ENCODE measurements around the gene LSP1. TPM values are rescaled to one million over a fixed set of nuclear protein-coding genes. Genes with fewer than 3 reads are reported as not detected.

LSP1 gene
- total RNA-seq, 1 donor from 2014 or later = 29.2 TPM

- H3K9me3 ChIP-seq (ENCODE audit: control insufficient read depth in 3 of 3, low read length in 3 of 3) = no peaks in the 10 kb centered on the region
- no peaks in the 10 kb centered on the region for H3K36me3 ChIP-seq (ENCODE audit: control insufficient read depth in 3 of 3, insufficient read depth in 3 of 3, low read length in 3 of 3)
- H3K4me3 ChIP-seq (ENCODE audit: low read length in 3 of 3) = no peak overlapping the region
- H3K4me1 ChIP-seq (ENCODE audit: control insufficient read depth in 3 of 3, insufficient read depth in 3 of 3, low read length in 3 of 3) = peaks cover 16 to 20% (median 20%) of the 10 kb centered on the region in 3 donors
- peaks cover 0 to 2% (median 0%) of the 10 kb centered on the region in 3 donors for H3K27me3 ChIP-seq (ENCODE audit: control insufficient read depth in 3 of 3, insufficient read depth in 3 of 3, low read length in 3 of 3)
- peak overlapping the region in 1 of 3 donors; percentile 14 for H3K9ac ChIP-seq (ENCODE audit: low read depth in 1 of 3, low read length in 3 of 3)
- H3K27ac ChIP-seq (ENCODE audit: low read depth, low read length) = peak overlapping the region; percentile 80
These were observed 55.7 kb downstream of the LSP1 start for GRCh38 chr11:1908618-1909017.

GRCh38 chr11:1909524-1909923, 56.6 kb downstream of the LSP1 start:
- peaks cover 20% of the 10 kb centered on the region in 3 donors for H3K4me1 ChIP-seq (ENCODE audit: control insufficient read depth in 3 of 3, insufficient read depth in 3 of 3, low read length in 3 of 3)

GRCh38 chr11:1912289-1912878, 59.5 kb downstream of the LSP1 start:
- peak overlapping the region; percentile 33 for H3K27ac ChIP-seq (ENCODE audit: low read depth, low read length)
- no peaks in the 10 kb centered on the region for H3K9me3 ChIP-seq (ENCODE audit: control insufficient read depth in 3 of 3, low read length in 3 of 3)
- H3K4me1 ChIP-seq (ENCODE audit: control insufficient read depth in 3 of 3, insufficient read depth in 3 of 3, low read length in 3 of 3) = peaks cover 23 to 31% (median 29%) of the 10 kb centered on the region in 3 donors
- H3K9ac ChIP-seq (ENCODE audit: low read depth in 1 of 3, low read length in 3 of 3) = peak overlapping the region in 1 of 3 donors; percentile 8
- no peaks in the 10 kb centered on the region for H3K27me3 ChIP-seq (ENCODE audit: control insufficient read depth in 3 of 3, insufficient read depth in 3 of 3, low read length in 3 of 3)
- H3K36me3 ChIP-seq (ENCODE audit: control insufficient read depth in 3 of 3, insufficient read depth in 3 of 3, low read length in 3 of 3) = no peaks in the 10 kb centered on the region
- H3K4me3 ChIP-seq (ENCODE audit: low read length in 3 of 3) = no peak overlapping the region

More at GRCh38 chr11:1909524-1909923, 56.6 kb downstream of the LSP1 start:
- H3K27ac ChIP-seq (ENCODE audit: low read depth, low read length) = no peak overlapping the region
- no peak overlapping the region for H3K9ac ChIP-seq (ENCODE audit: low read depth in 1 of 3, low read length in 3 of 3)
- no peaks in the 10 kb centered on the region for H3K9me3 ChIP-seq (ENCODE audit: control insufficient read depth in 3 of 3, low read length in 3 of 3)
- no peak overlapping the region for H3K4me3 ChIP-seq (ENCODE audit: low read length in 3 of 3)
- no peaks in the 10 kb centered on the region for H3K36me3 ChIP-seq (ENCODE audit: control insufficient read depth in 3 of 3, insufficient read depth in 3 of 3, low read length in 3 of 3)
- H3K27me3 ChIP-seq (ENCODE audit: control insufficient read depth in 3 of 3, insufficient read depth in 3 of 3, low read length in 3 of 3) = peaks cover 0 to 2% (median 0%) of the 10 kb centered on the region in 3 donors

DNA sequence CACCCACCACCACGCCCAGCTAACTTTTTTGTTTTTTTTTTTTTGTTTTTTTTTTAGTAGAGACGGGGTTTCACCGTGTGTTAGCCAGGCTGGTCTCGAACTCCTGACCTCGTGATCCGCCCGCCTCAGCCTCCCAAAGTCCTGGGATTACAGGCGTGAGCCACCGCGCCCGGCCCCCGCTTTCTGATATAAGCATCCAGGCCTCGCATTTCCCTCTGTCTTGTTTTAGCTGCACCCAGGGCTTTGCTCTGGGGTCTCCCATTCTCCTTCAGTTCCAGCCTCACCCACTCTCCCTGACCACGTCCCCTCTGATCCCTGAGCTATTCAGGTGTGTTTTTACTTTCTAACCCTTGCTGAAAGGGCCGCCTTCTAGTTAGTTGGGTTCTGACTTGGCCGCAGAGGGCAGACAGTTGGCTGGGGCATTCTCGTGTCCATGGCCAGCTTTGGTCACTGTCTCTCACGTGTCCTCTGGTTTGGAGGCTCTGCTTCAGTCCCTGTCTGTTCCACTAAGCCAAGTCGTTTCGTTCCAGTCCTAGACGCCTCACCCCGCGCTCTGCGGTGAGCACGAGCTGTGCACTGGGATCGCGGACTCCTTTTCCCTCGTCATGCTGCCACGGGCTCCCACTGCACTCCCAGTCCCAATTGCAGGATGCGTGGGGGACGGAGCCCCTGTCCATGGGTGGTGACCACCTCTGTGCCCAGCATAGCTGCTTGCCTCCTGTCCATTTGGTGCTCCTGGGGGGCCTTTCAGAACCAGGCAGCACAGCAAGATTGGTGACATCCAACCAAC, 60.6 kb downstream of the LSP1 start:
- Histone ChIP-seq H3K4me3 (ENCODE audit: low read length in 3 of 3) (no peak overlapping the region), H3K4me1 (ENCODE audit: control insufficient read depth in 3 of 3, insufficient read depth in 3 of 3, low read length in 3 of 3) (peaks cover 31 to 39% (median 33%) of the 10 kb centered on the region in 3 donors), H3K9me3 (ENCODE audit: control insufficient read depth in 3 of 3, low read length in 3 of 3) (no peaks in the 10 kb centered on the region), H3K36me3 (ENCODE audit: control insufficient read depth in 3 of 3, insufficient read depth in 3 of 3, low read length in 3 of 3) (no peaks in the 10 kb centered on the region), H3K27ac (ENCODE audit: low read depth, low read length) (peak overlapping the region; percentile 33), H3K27me3 (ENCODE audit: control insufficient read depth in 3 of 3, insufficient read depth in 3 of 3, low read length in 3 of 3) (no peaks in the 10 kb centered on the region), H3K9ac (ENCODE audit: low read depth in 1 of 3, low read length in 3 of 3) (peak overlapping the region in 1 of 3 donors; percentile 16)

DNA sequence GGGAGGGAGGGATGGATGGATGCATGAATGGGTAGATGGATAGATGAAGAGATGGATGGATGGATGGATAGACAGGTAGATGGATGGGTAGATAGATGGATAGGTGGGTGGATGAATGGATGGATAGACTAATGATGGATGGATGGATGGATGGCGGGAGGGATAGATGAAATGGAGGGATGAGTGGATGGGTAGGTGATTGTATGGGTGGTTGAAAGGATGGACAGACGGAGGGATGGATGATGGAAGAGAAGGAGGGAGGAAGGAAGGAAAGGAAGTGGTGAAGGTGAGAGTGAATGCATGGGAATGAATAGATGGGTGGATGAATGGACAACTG, 62.9 kb downstream of the LSP1 start:
- Histone ChIP-seq H3K9ac (ENCODE audit: low read depth in 1 of 3, low read length in 3 of 3) (peak overlapping the region in 1 of 3 donors; percentile 97), H3K4me1 (ENCODE audit: control insufficient read depth in 3 of 3, insufficient read depth in 3 of 3, low read length in 3 of 3) (peaks cover 36 to 52% (median 47%) of the 10 kb centered on the region in 3 donors), H3K36me3 (ENCODE audit: control insufficient read depth in 3 of 3, insufficient read depth in 3 of 3, low read length in 3 of 3) (no peaks in the 10 kb centered on the region), H3K27me3 (ENCODE audit: control insufficient read depth in 3 of 3, insufficient read depth in 3 of 3, low read length in 3 of 3) (no peaks in the 10 kb centered on the region), H3K4me3 (ENCODE audit: low read length in 3 of 3) (peak overlapping the region; percentile 57 to 82 (median 71)), H3K9me3 (ENCODE audit: control insufficient read depth in 3 of 3, low read length in 3 of 3) (no peaks in the 10 kb centered on the region), H3K27ac (ENCODE audit: low read depth, low read length) (peak overlapping the region; percentile 95)

GRCh38 chr11:1916132-1916985, 63.5 kb downstream of the LSP1 start:
- H3K36me3 ChIP-seq (ENCODE audit: control insufficient read depth in 3 of 3, insufficient read depth in 3 of 3, low read length in 3 of 3) = no peaks in the 10 kb centered on the region
- H3K4me1 ChIP-seq (ENCODE audit: control insufficient read depth in 3 of 3, insufficient read depth in 3 of 3, low read length in 3 of 3) = peaks cover 42 to 58% (median 53%) of the 10 kb centered on the region in 3 donors
- H3K27me3 ChIP-seq (ENCODE audit: control insufficient read depth in 3 of 3, insufficient read depth in 3 of 3, low read length in 3 of 3) = no peaks in the 10 kb centered on the region
- H3K4me3 ChIP-seq (ENCODE audit: low read length in 3 of 3) = peak overlapping the region; percentile 57 to 82 (median 71)
- peak overlapping the region; percentile 95 for H3K27ac ChIP-seq (ENCODE audit: low read depth, low read length)
- H3K9me3 ChIP-seq (ENCODE audit: control insufficient read depth in 3 of 3, low read length in 3 of 3) = no peaks in the 10 kb centered on the region
- peak overlapping the region; percentile 67 to 97 (median 85) for H3K9ac ChIP-seq (ENCODE audit: low read depth in 1 of 3, low read length in 3 of 3)

DNA sequence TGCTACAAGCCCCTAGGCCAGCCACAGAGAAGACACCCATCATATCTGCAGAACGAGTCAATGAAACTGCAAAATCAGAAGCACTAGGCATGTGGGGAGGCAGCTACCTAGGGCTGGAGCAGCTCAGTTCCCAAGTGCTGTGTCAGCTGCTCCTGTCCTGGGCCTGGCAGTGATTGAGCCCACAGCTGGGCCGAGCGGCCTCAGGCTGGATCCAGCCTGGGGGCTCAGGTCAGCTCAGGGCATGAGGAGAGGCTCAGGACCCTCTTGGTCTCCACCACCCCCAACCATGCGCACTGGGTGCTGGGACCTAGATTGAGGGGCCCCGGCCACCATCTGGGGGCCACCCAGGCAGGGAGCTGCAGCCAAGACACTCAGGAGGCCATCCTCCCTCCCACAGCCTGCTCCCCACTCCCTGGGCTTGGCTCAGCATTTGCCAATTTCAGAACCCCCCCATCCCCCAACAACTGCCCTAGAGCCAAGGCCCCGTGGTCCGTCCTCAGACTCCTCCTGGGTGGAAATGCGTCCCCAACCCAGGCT, 64.2 kb downstream of the LSP1 start:
- Histone ChIP-seq H3K36me3 (ENCODE audit: control insufficient read depth in 3 of 3, insufficient read depth in 3 of 3, low read length in 3 of 3) (peaks cover 0 to under 1% (median 0%) of the 10 kb centered on the region in 3 donors), H3K27ac (ENCODE audit: low read depth, low read length) (peak overlapping the region; percentile 95), H3K4me1 (ENCODE audit: control insufficient read depth in 3 of 3, insufficient read depth in 3 of 3, low read length in 3 of 3) (peaks cover 49 to 65% (median 59%) of the 10 kb centered on the region in 3 donors), H3K9me3 (ENCODE audit: control insufficient read depth in 3 of 3, low read length in 3 of 3) (no peaks in the 10 kb centered on the region), H3K27me3 (ENCODE audit: control insufficient read depth in 3 of 3, insufficient read depth in 3 of 3, low read length in 3 of 3) (no peaks in the 10 kb centered on the region), H3K9ac (ENCODE audit: low read depth in 1 of 3, low read length in 3 of 3) (peak overlapping the region; percentile 67 to 97 (median 85)), H3K4me3 (ENCODE audit: low read length in 3 of 3) (peak overlapping the region; percentile 57 to 82 (median 71))

- Histone ChIP-seq H3K4me1 (ENCODE audit: control insufficient read depth in 3 of 3, insufficient read depth in 3 of 3, low read length in 3 of 3) (peaks cover 57 to 72% (median 66%) of the 10 kb centered on the region in 3 donors), H3K4me3 (ENCODE audit: low read length in 3 of 3) (peak overlapping the region; percentile 57 to 82 (median 71)), H3K9ac (ENCODE audit: low read depth in 1 of 3, low read length in 3 of 3) (peak overlapping the region; percentile 67 to 97 (median 85)), H3K27ac (ENCODE audit: low read depth, low read length) (peak overlapping the region; percentile 95), H3K36me3 (ENCODE audit: control insufficient read depth in 3 of 3, insufficient read depth in 3 of 3, low read length in 3 of 3) (peaks cover 0 to 5% (median 2%) of the 10 kb centered on the region in 3 donors), H3K27me3 (ENCODE audit: control insufficient read depth in 3 of 3, insufficient read depth in 3 of 3, low read length in 3 of 3) (no peaks in the 10 kb centered on the region), H3K9me3 (ENCODE audit: control insufficient read depth in 3 of 3, low read length in 3 of 3) (no peaks in the 10 kb centered on the region)
These were observed 64.9 kb downstream of the LSP1 start for GRCh38 chr11:1917523-1918435.

Measured in skeletal muscle tissue (tissue), 4 donors.